ENCODE results near the gene TINAGL1. TPM values are rescaled to one million over a fixed set of nuclear protein-coding genes. Genes with fewer than 3 reads are reported as not detected.

Gene TINAGL1
- total RNA-seq, 1 experiment from 2014 or later = 57.9 TPM

DNA sequence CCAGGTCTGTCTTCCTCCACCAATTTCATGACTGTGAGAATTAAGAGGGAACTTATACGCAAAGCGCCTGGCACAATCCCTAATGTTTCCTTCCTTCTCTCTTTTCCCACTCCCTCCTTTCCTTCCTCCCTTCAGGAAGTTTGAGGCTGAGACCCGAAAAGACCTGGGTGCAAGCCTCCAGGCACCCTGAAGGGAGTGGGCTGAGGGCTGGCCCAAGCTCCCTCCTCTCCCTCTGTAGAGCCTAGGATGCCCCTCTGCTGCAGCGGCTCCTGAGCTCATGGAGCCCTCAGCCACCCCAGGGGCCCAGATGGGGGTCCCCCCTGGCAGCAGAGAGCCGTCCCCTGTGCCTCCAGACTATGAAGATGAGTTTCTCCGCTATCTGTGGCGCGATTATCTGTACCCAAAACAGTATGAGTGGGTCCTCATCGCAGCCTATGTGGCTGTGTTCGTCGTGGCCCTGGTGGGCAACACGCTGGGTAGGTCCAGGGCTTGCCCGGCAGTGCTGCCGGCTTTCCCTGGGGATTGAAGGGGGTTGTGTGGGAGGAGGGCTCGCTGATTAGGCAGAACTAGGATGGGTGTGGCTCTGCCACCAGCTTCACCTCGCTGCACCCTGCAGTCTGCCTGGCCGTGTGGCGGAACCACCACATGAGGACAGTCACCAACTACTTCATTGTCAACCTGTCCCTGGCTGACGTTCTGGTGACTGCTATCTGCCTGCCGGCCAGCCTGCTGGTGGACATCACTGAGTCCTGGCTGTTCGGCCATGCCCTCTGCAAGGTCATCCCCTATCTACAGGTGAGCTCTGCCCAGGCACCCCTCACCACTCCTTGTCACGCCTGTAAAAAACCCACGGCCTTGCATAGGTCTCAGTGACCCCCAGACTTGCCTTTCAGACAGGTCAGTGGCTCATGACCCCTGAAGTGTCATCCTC lies 42.9 kb downstream of the TINAGL1 start:
- intact Hi-C loops (cut with micrococcal nuclease) = no loop called here
- Histone ChIP-seq H3K4me3 (replicated peaks in 1 of 2; ENCODE audit: low read depth in 1 of 2, low read length in 2 of 2) (no peak overlapping the region), H3K27ac (ENCODE audit: low read depth, low read length) (no peak overlapping the region), H3K9me2 (ENCODE audit: insufficient read depth) (no peaks in the 10 kb centered on the region), H3K4me1 (ENCODE audit: control insufficient read depth in 1 of 2, insufficient read depth in 2 of 2, low read length in 2 of 2) (no peaks in the 10 kb centered on the region), H2AFZ (ENCODE audit: low read depth, low read length, poor library complexity, severe bottlenecking) (no peak overlapping the region), H4K20me1 (ENCODE audit: insufficient read depth) (no peaks in the 10 kb centered on the region), H3K79me2 (ENCODE audit: insufficient read depth, low read length) (no peaks in the 10 kb centered on the region), H3K4me2 (ENCODE audit: low read length) (no peak overlapping the region), H3K36me3 (ENCODE audit: control insufficient read depth in 1 of 2, insufficient read depth in 2 of 2, low read length in 2 of 2) (no peaks in the 10 kb centered on the region), H3K9ac (ENCODE audit: low read length) (no peak overlapping the region), H3K27me3 (ENCODE audit: insufficient read depth, low read length) (no peaks in the 10 kb centered on the region), H3K9me3 (ENCODE audit: control insufficient read depth in 1 of 2, insufficient read depth in 1 of 2, low read depth in 1 of 2, low read length in 2 of 2) (no peaks in the 10 kb centered on the region)
- ChIA-PET POLR2A (no interaction called here), RAD21 (ENCODE audit: low non-redundant PET in 1 of 2, low total read pairs in 2 of 2, uncharacterized antibody in 2 of 2, unreplicated experiment in 2 of 2) (no interaction called here), CTCF (interaction anchor here (0.9 to 1.3 kb wide), 2 partner anchors 10 to 28 kb away, joined by 3 to 4 read pairs; no protein-coding TSS in a partner anchor)
- TF ChIP-seq, protein P1, sequence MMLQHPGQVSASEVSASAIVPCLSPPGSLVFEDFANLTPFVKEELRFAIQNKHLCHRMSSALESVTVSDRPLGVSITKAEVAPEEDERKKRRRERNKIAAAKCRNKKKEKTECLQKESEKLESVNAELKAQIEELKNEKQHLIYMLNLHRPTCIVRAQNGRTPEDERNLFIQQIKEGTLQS (IDR thresholded peaks at IDR 0.05) = no peak
- TF ChIP-seq CBX3 (IDR thresholded peaks at IDR 0.05; ENCODE audit: low read depth) (no peak), JUND (IDR thresholded peaks at IDR 0.05) (no peak), RAD21 (IDR thresholded peaks at IDR 0.05; ENCODE audit: low read depth) (no peak), SRF (IDR thresholded peaks at IDR 0.05; ENCODE audit: low read depth) (no peak), POLR2A (IDR thresholded peaks at IDR 0.05; ENCODE audit: borderline replicate concordance, extremely low read depth, insufficient read depth, insufficient read length) (no peak), EZH2phosphoT487 (IDR thresholded peaks at IDR 0.05; ENCODE audit: borderline replicate concordance) (no peak), ELF1 (IDR thresholded peaks at IDR 0.05; ENCODE audit: borderline replicate concordance, low read depth) (no peak), POLR2AphosphoS5 (IDR thresholded peaks at IDR 0.05; ENCODE audit: low read depth, low read length) (no peak), CEBPB (IDR thresholded peaks at IDR 0.05; ENCODE audit: low read depth) (no peak), TCF7L2 (IDR thresholded peaks at IDR 0.05; ENCODE audit: borderline replicate concordance, extremely low read depth, insufficient read depth, insufficient read length) (no peak)
- TF ChIP-seq, protein P2, sequence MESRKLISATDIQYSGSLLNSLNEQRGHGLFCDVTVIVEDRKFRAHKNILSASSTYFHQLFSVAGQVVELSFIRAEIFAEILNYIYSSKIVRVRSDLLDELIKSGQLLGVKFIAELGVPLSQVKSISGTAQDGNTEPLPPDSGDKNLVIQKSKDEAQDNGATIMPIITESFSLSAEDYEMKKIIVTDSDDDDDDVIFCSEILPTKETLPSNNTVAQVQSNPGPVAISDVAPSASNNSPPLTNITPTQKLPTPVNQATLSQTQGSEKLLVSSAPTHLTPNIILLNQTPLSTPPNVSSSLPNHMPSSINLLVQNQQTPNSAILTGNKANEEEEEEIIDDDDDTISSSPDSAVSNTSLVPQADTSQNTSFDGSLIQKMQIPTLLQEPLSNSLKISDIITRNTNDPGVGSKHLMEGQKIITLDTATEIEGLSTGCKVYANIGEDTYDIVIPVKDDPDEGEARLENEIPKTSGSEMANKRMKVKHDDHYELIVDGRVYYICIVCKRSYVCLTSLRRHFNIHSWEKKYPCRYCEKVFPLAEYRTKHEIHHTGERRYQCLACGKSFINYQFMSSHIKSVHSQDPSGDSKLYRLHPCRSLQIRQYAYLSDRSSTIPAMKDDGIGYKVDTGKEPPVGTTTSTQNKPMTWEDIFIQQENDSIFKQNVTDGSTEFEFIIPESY (IDR thresholded peaks at IDR 0.05; ENCODE audit: extremely low read depth, insufficient replicate concordance, low read length) = no peak
- TF ChIP-seq, protein P3, sequence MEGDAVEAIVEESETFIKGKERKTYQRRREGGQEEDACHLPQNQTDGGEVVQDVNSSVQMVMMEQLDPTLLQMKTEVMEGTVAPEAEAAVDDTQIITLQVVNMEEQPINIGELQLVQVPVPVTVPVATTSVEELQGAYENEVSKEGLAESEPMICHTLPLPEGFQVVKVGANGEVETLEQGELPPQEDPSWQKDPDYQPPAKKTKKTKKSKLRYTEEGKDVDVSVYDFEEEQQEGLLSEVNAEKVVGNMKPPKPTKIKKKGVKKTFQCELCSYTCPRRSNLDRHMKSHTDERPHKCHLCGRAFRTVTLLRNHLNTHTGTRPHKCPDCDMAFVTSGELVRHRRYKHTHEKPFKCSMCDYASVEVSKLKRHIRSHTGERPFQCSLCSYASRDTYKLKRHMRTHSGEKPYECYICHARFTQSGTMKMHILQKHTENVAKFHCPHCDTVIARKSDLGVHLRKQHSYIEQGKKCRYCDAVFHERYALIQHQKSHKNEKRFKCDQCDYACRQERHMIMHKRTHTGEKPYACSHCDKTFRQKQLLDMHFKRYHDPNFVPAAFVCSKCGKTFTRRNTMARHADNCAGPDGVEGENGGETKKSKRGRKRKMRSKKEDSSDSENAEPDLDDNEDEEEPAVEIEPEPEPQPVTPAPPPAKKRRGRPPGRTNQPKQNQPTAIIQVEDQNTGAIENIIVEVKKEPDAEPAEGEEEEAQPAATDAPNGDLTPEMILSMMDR (IDR thresholded peaks at IDR 0.05 in 2 of 3, conservative IDR thresholded peaks at IDR 0.05 in 1 of 3; ENCODE audit: borderline replicate concordance in 1 of 3, insufficient read depth in 1 of 3, low read depth in 2 of 3, low read length in 2 of 3) = no peak
- BruUV-seq (replicated peaks) = no TSS peak
- ATAC-seq (no peak), DNase-seq (ENCODE audit: low read depth, low spot score) (no peak)
